Pancreas (tissue), 10 donors: ENCODE results near the gene ITPR2. TPM values are rescaled to one million over a fixed set of nuclear protein-coding genes. Genes with fewer than 3 reads are reported as not detected.

Experiments
- ATAC-seq, 4 donors: fragments of 200-7000 bp; cut with Tn5 transposase; one replicate each; pipeline versions ENCODE4 v1.8.0 to v1.9.1; 2020; ENCODE audit warnings: mild to moderate bottlenecking in 4 of 4, moderate library complexity in 4 of 4
- DNase-seq, 6 donors: peaks; one replicate each; pipeline ENCODE4 v3.0.0-alpha.2; 2020
- FAIRE-seq: peaks from 2 replicates; lab custom pipeline; 2012; peaks lifted over from hg19 to GRCh38; lab: Jason Lieb, UNC
- H3K27ac ChIP-seq, 4 donors: fragments of 200-600 bp; sonication (generic); 1 replicate in 3 of 4; 2 replicates in 1 of 4; pipeline versions ENCODE4 v1.5.0 to v1.8.0; 2020
- H3K27me3 ChIP-seq, 4 donors: fragments of 200-600 bp; one replicate each; pipeline ENCODE4 v1.8.0; 2021
- H3K36me3 ChIP-seq, 3 donors: fragments of 200-600 bp; sonication (generic) in 1 of 3; one replicate each; pipeline versions ENCODE4 v1.5.0 to v1.8.0; 2020 to 2021
- H3K4me1 ChIP-seq, 3 donors: fragments of 200-600 bp; one replicate each; pipeline ENCODE4 v1.8.0; 2021
- H3K4me3 ChIP-seq, 4 donors: fragments of 200-600 bp; sonication (generic) in 2 of 4; one replicate each; pipeline versions ENCODE4 v1.5.0 to v1.8.0; 2020 to 2021
- H3K9me3 ChIP-seq, 4 donors: fragments of 200-600 bp; one replicate each; pipeline ENCODE4 v1.8.0; 2021
- CTCF ChIP-seq, 4 donors: fragments of 200-600 bp; sonication (generic) in 3 of 4; IDR thresholded peaks; one replicate each; pipeline versions ENCODE4 v1.5.0 to v1.8.0; 2021; ENCODE audit warnings: antibody characterized with exemption in 4 of 4
- WGBS, 2 donors: extraction: QIAGEN DNeasy Blood & Tissue Kit; methylation state at CpG; one replicate each; pipeline ENCODE4 v1.1.7; 2013; 5-methylcytosine and 5-hydroxymethylcytosine counted together
- intact Hi-C, 3 donors: fragments of 100-400 bp; cut with DNase I; formaldehyde crosslinking; loops; one replicate each; pipeline versions ENCODE4 v1.11.1 to v1.14.2; 2022
- polyA plus RNA-seq, 2 donors: library from polyadenylated mRNA; stranded (reverse); fragments of 200-250 nt; gene quantifications; one replicate each; pipeline ENCODE4 v1.2.3, GENCODE V29; 2013
- total RNA-seq, 6 donors: library from RNA; stranded (reverse); fragmentation: NEBNext Ultra II Directional in 4 of 6; extraction: Animal tissue kit (Norgen Biotek cat#: 25700) in 4 of 6; gene quantifications; one replicate each; pipeline versions ENCODE4 v1.2.1 to v1.2.4, GENCODE V29; 2021 to 2023
- donor health status: healthy with polysubstance abuse.
- donor health status: DM: no; HTN: no; CAD: no; lungs with moderate emphysema.
- donor health status: DM: no; HTN: no; CAD: no.
- donor health status: control.
- donor health status: control.
- donor health status: Bipolar disorder and iron deficiency.
- donor health status: DM: yes; HTN: yes; CAD: no.
- donor health status: DM: no; HTN: no; CAD: no.
- donor health status: DM: no; HTN: no; CAD: no.
- donor health status: DM: yes; HTN: yes; CAD: no.

ITPR2 gene
- total and polyA plus RNA-seq, 8 donors, result 3.3 to 51.8 (median 25.5) TPM

- Histone ChIP-seq H3K27ac (no peak overlapping the region), H3K36me3 (no peaks in the 10 kb centered on the region), H3K4me1 (peaks cover 4 to 16% (median 13%) of the 10 kb centered on the region in 3 donors), H3K4me3 (no peak overlapping the region), H3K9me3 (no peaks in the 10 kb centered on the region), H3K27me3 (no peaks in the 10 kb centered on the region)
- TF ChIP-seq CTCF (IDR thresholded peaks at IDR 0.05), result no peak
- intact Hi-C loops, result no loop called here
- ATAC-seq (no peak), FAIRE-seq (no peak), DNase-seq (no peak)
These were observed 33.3 kb downstream of the ITPR2 start for GRCh38 chr12:26799741-26800140.

- intact Hi-C loops, result no loop called here
- FAIRE-seq (no peak), DNase-seq (no peak), ATAC-seq (no peak)
- no peaks in the 10 kb centered on the region for H3K36me3 ChIP-seq
- H3K9me3 ChIP-seq, result no peaks in the 10 kb centered on the region
- no peak overlapping the region for H3K27ac ChIP-seq
- no peak overlapping the region for H3K4me3 ChIP-seq
- no peak for TF ChIP-seq CTCF (IDR thresholded peaks at IDR 0.05)
- H3K4me1 ChIP-seq, result peaks cover 4 to 10% (median 8%) of the 10 kb centered on the region in 3 donors
- no peaks in the 10 kb centered on the region for H3K27me3 ChIP-seq
These were observed 34.4 kb downstream of the ITPR2 start for GRCh38 chr12:26798640-26799039.

GRCh38 chr12:26798023-26798422 lies 35.0 kb downstream of the ITPR2 start:
- FAIRE-seq (no peak), DNase-seq (no peak), ATAC-seq (peak in 2 of 4 donors; percentile 16 to 25)
- H3K4me1 ChIP-seq, result peaks cover 2 to 6% (median 4%) of the 10 kb centered on the region in 3 donors
- H3K9me3 ChIP-seq, result no peaks in the 10 kb centered on the region
- TF ChIP-seq CTCF (IDR thresholded peaks at IDR 0.05), result no peak
- H3K27ac ChIP-seq, result no peak overlapping the region
- H3K36me3 ChIP-seq, result no peaks in the 10 kb centered on the region
- H3K27me3 ChIP-seq, result no peaks in the 10 kb centered on the region
- H3K4me3 ChIP-seq, result no peak overlapping the region
- intact Hi-C loops, result no loop called here
- 62 to 70% methylated on average over 6 of the region's 6 CpGs for WGBS, 2 donors

GRCh38 chr12:26795910-26796309 lies 37.1 kb downstream of the ITPR2 start:
- Histone ChIP-seq H3K27me3 (no peaks in the 10 kb centered on the region), H3K27ac (no peak overlapping the region), H3K4me1 (peaks cover 0 to 4% (median 0%) of the 10 kb centered on the region in 3 donors), H3K36me3 (no peaks in the 10 kb centered on the region), H3K4me3 (no peak overlapping the region), H3K9me3 (no peaks in the 10 kb centered on the region)
- TF ChIP-seq CTCF (IDR thresholded peaks at IDR 0.05), result no peak
- DNase-seq, result no peak
- no peak for ATAC-seq
- no peak for FAIRE-seq
- 99 to 100% methylated on average over 3 of the region's 3 CpGs for WGBS, 2 donors
- intact Hi-C loops, result no loop called here

- no peak for DNase-seq
- H3K4me3 ChIP-seq, result no peak overlapping the region
- H3K27me3 ChIP-seq, result no peaks in the 10 kb centered on the region
- no peak overlapping the region for H3K27ac ChIP-seq
- H3K4me1 ChIP-seq, result peaks cover 4 to 13% (median 5%) of the 10 kb centered on the region in 3 donors
- peak in 3 of 4 donors; percentile 32 to 52 (median 52) for ATAC-seq
- TF ChIP-seq CTCF (IDR thresholded peaks at IDR 0.05), result no peak
- no peaks in the 10 kb centered on the region for H3K9me3 ChIP-seq
- H3K36me3 ChIP-seq, result no peaks in the 10 kb centered on the region
- intact Hi-C loops, result no loop called here
- peak; percentile 78 for FAIRE-seq
These were observed 41.6 kb downstream of the ITPR2 start for GRCh38 chr12:26791301-26791791.
